ENCODE data around the gene LRRK1.

DNA sequence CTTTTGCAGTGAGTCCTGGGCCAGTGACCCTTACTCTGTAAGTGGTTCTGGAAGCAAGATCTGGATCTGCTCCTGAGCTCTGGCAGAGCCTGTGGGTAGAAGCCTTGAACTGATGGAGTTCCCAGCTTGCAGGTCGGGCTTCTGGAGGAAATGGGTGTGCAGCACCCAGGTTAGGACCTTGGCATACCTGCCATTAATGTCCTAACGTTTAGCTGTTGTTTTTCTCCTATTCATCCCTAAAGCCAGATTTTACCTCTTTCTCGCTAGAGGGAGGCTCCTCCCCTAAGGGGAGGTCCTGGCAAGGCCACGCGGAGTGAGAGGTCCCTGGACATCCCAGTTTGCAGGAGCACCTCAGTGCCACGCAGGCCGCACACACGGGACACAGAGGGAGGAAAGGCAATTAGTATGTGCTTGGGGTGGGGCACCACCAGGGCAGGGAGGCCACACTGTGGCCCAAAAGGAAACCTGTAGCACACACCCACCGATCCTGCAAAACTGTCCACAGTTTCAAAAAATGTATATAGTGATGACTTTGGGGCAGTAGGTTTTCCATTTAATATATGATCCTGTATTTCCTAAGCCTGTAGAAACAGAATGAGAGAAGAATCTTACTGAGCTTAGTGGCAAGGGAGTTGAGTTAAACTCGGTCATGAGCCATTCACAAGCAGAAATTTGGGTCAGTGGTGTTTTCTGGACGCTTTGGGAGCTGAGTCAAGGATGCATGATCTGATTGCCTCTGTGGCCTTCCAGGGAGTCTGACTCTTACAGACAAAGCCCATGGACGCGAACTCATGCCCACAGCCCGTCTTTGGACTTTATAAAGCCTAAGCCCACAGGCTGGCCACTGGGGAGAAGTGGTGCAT lies 148.7 kb downstream of the LRRK1 start:
- TF ChIP-seq POLR2A (IDR thresholded peaks at IDR 0.05; ENCODE audit: low read length) (no peak), GATA1 (IDR thresholded peaks at IDR 0.05; ENCODE audit: low read depth, low read length) (no peak)
